K562 (cell line): Measurements from ENCODE around the gene SMG7. TPM values are rescaled to one million over a fixed set of nuclear protein-coding genes. Genes with fewer than 3 reads are reported as not detected.

Experiments
- ATAC-seq: fragments of 200-7000 bp; cut with Tn5 transposase; 3 replicates; pipeline ENCODE4 v1.9.1; 2020; ENCODE audit warnings: moderate library complexity
- BruUV-seq: library from RNA; stranded (reverse); fragments of 400-500 nt; replicated peaks from 2 replicates; lab custom pipeline; 2021; lab: Mats Ljungman, UMichigan
- CTCF ChIA-PET: fragments of 300-600 bp; formaldehyde crosslinking; extraction: SDS; loops from one replicate; lab custom pipeline; 2021; ENCODE audit warnings: low intra/inter-chr PET ratio; lab: Yijun Ruan, JAX
- POLR2A ChIA-PET: fragments of 300-600, 350-650 bp; sonication (Branson Sonifier 250); formaldehyde crosslinking; extraction: SDS; loops from one replicate; lab custom pipeline; 2021; ENCODE audit warnings: antibody characterized with exemption, inconsistent platforms; lab: Yijun Ruan, JAX
- DNase-seq, 4 experiments: peaks; one replicate each; pipeline versions ENCODE4 v3.0.0 to v3.0.0-alpha.2; 2011 to 2018; ENCODE audit warnings: low spot score in 3 of 4, mixed read lengths in 3 of 4; ENCODE audit errors: extremely low read depth in 1 of 4
- FAIRE-seq: peaks from 2 replicates; lab custom pipeline; 2011; peaks lifted over from hg19 to GRCh38; lab: Jason Lieb, UNC
- H2AFZ ChIP-seq: 2 replicates; pipeline ENCODE4 v1.6.0; 2011; ENCODE audit warnings: low read depth, low read length, control low read depth, inconsistent platforms
- H3K27ac ChIP-seq: fragments of 200-600 bp; 3 replicates; pipeline ENCODE4 v1.8.0; 2011; ENCODE audit warnings: low read depth, mild to moderate bottlenecking, control low read depth, inconsistent platforms, low read length, moderate library complexity, mixed read lengths; ENCODE audit errors: extremely low read depth
- H3K27me3 ChIP-seq, 2 experiments: fragments of 300-600 bp in 1 of 2; 2 replicates in 1 of 2; 3 replicates in 1 of 2; pipeline versions ENCODE4 v1.6.0 to v1.8.0; 2011; ENCODE audit warnings: inconsistent platforms in 2 of 2, low read length in 2 of 2, mild to moderate bottlenecking in 1 of 2, mixed read lengths in 1 of 2, moderate library complexity in 1 of 2; ENCODE audit not compliant: control insufficient read depth in 2 of 2, insufficient read depth in 2 of 2
- H3K36me3 ChIP-seq: fragments of 300-600 bp; 3 replicates; pipeline ENCODE4 v1.8.0; 2011; ENCODE audit warnings: mild to moderate bottlenecking, low read length, inconsistent platforms; ENCODE audit not compliant: control insufficient read depth, insufficient read depth
- H3K4me1 ChIP-seq, 2 experiments: fragments of 200-600 bp in 1 of 2; replicated peaks in 1 of 2; 2 replicates in 1 of 2; 3 replicates in 1 of 2; pipeline versions ENCODE4 v1.5.1 to v1.8.0; 2011; ENCODE audit warnings: inconsistent platforms in 2 of 2, low read length in 2 of 2, mild to moderate bottlenecking in 1 of 2, mixed read lengths in 1 of 2, moderate library complexity in 1 of 2; ENCODE audit not compliant: control insufficient read depth in 2 of 2, insufficient read depth in 2 of 2
- H3K4me2 ChIP-seq: 2 replicates; pipeline ENCODE4 v1.6.1; 2011; ENCODE audit warnings: low read length, control low read depth, inconsistent platforms, mixed read lengths; ENCODE audit not compliant: insufficient read depth
- H3K4me3 ChIP-seq: fragments of 200-600 bp; sonication (generic), shearing (Covaris generic); 2 replicates; pipeline ENCODE4 v1.5.1; 2016; ENCODE audit warnings: control low read depth, inconsistent platforms
- H3K79me2 ChIP-seq: fragments of 200-600 bp; 3 replicates; pipeline ENCODE4 v1.8.0; 2011; ENCODE audit warnings: low read length, inconsistent platforms; ENCODE audit not compliant: control insufficient read depth, insufficient read depth
- H3K9ac ChIP-seq, 2 experiments: 2 replicates each; pipeline versions ENCODE4 v1.6.0 to v1.6.1; 2011; ENCODE audit warnings: low read depth in 2 of 2, low read length in 2 of 2, control low read depth in 1 of 2, inconsistent platforms in 1 of 2, mild to moderate bottlenecking in 1 of 2, mixed read lengths in 1 of 2; ENCODE audit not compliant: insufficient read depth in 1 of 2
- H3K9me1 ChIP-seq: one replicate; pipeline ENCODE4 v1.6.0; 2011; ENCODE audit warnings: inconsistent platforms, mild to moderate bottlenecking, low read length, moderate library complexity; ENCODE audit not compliant: control insufficient read depth, insufficient read depth
- H3K9me3 ChIP-seq: replicated peaks from 2 replicates; pipeline ENCODE4 v1.5.1; 2011; ENCODE audit warnings: low read depth, low read length, inconsistent platforms; ENCODE audit not compliant: control insufficient read depth, insufficient read depth
- H4K20me1 ChIP-seq: replicated peaks from 2 replicates; pipeline ENCODE4 v1.6.1; 2011; ENCODE audit warnings: low read length, inconsistent platforms, mixed read lengths; ENCODE audit not compliant: control insufficient read depth, insufficient read depth
- CBFA2T2 ChIP-seq: fragments of 450-650 bp; conservative IDR thresholded peaks from 2 replicates; pipeline ENCODE4 v1.6.1; 2017; ENCODE audit warnings: mild to moderate bottlenecking
- DPF2 ChIP-seq: fragments of 450-650 bp; IDR thresholded peaks from 2 replicates; pipeline ENCODE4 v1.6.1; 2016
- FOXO4 ChIP-seq: fragments of 450-650 bp; formaldehyde crosslinking; IDR thresholded peaks from 2 replicates; pipeline ENCODE4 v1.4.0; 2020; ENCODE audit warnings: mild to moderate bottlenecking, moderate library complexity
- HEY1 ChIP-seq: fragments of 250-450 bp; sonication (Bioruptor Pico); IDR thresholded peaks from 2 replicates; pipeline ENCODE4 v1.5.0; 2020; ENCODE audit warnings: mild to moderate bottlenecking, moderate library complexity, borderline replicate concordance
- KAT7 ChIP-seq: sonication (generic); formaldehyde crosslinking; IDR thresholded peaks from 2 replicates; pipeline ENCODE4 v1.8.0; 2022; ENCODE audit warnings: missing genetic modification reagents, mild to moderate bottlenecking, borderline replicate concordance
- MAFG ChIP-seq: fragments of 450-650 bp; conservative IDR thresholded peaks from 2 replicates; pipeline ENCODE4 v1.6.1; 2016; ENCODE audit warnings: missing genetic modification characterization, missing compliant biosample characterization
- NFE2 ChIP-seq: IDR thresholded peaks from 2 replicates; pipeline ENCODE4 v1.6.1; 2014; ENCODE audit warnings: antibody characterized with exemption, low read depth
- TARDBP ChIP-seq: fragments of 450-650 bp; IDR thresholded peaks from 2 replicates; pipeline ENCODE4 v1.6.1; 2016
- ZBTB1 ChIP-seq: sonication (generic); formaldehyde crosslinking; IDR thresholded peaks from 2 replicates; pipeline ENCODE4 v1.8.1; 2023; ENCODE audit warnings: missing genetic modification reagents, low read depth, mild to moderate bottlenecking, borderline replicate concordance
- ZNF311 ChIP-seq: fragments of 250-450 bp; sonication (Bioruptor Pico); IDR thresholded peaks from 2 replicates; pipeline ENCODE4 v1.4.0; 2020; ENCODE audit warnings: mild to moderate bottlenecking, moderate library complexity
- ZNF551 ChIP-seq: fragments of 250-450 bp; sonication (Bioruptor Pico); IDR thresholded peaks from 2 replicates; pipeline ENCODE4 v1.5.0; 2021; ENCODE audit warnings: mild to moderate bottlenecking, moderate library complexity
- whole genome bisulfite sequencing: fragments of 100-300 bp; shearing (Covaris generic); methylation state at CpG from one replicate; pipeline ENCODE4 v1.1.6; 2016; ENCODE audit warnings: low coverage, mixed read lengths; ENCODE audit not compliant: insufficient coverage; ENCODE audit errors: missing lambda C conversion rate; 5-methylcytosine and 5-hydroxymethylcytosine counted together
- in situ Hi-C: fragments of 300-500 bp; cut with MboI; formaldehyde crosslinking; loops from 4 replicates; pipeline ENCODE4 v1.15.0; 2018; ENCODE audit warnings: inconsistent platforms, mixed read lengths
- intact Hi-C: fragments of 100-400 bp; cut with micrococcal nuclease; formaldehyde crosslinking; loops from 2 replicates; pipeline ENCODE4 v1.14.2; 2022
- polyA plus RNA-seq, 8 experiments: library from polyadenylated mRNA; depleted of rRNA in 4 of 8; stranded (reverse) in 5 of 8; unstranded in 3 of 8; fragments of >200 nt; fragmentation: Nextera tagmentation in 2 of 8; fragmentation: Illumina TruSeq in 1 of 8; extraction: Ambion mirVana in 2 of 8; extraction: Trizol in 1 of 8; gene quantifications; 2 replicates each; pipeline versions ENCODE4 v1.2.1 to v1.2.3, GENCODE V29; 2011 to 2014; ENCODE audit warnings: inconsistent platforms in 1 of 8, missing spikeins in 1 of 8
- total RNA-seq, 7 experiments: library from RNA; depleted of rRNA in 6 of 7; stranded (reverse); fragments of >200 nt in 6 of 7; fragmentation: Illumina TruSeq in 2 of 7; extraction: Trizol in 2 of 7; gene quantifications; 2 replicates each; pipeline versions ENCODE4 v1.2.1 to v1.2.3, GENCODE V29; 2011 to 2021; ENCODE audit warnings: low replicate concordance in 1 of 7

The SMG7 gene
- total and polyA plus RNA-seq, 9 of the 15 experiments (the other 6 are each of a cell fraction or from before 2014, with no cell fraction given): 12.4 to 74.6 (median 29.0) TPM

DNA sequence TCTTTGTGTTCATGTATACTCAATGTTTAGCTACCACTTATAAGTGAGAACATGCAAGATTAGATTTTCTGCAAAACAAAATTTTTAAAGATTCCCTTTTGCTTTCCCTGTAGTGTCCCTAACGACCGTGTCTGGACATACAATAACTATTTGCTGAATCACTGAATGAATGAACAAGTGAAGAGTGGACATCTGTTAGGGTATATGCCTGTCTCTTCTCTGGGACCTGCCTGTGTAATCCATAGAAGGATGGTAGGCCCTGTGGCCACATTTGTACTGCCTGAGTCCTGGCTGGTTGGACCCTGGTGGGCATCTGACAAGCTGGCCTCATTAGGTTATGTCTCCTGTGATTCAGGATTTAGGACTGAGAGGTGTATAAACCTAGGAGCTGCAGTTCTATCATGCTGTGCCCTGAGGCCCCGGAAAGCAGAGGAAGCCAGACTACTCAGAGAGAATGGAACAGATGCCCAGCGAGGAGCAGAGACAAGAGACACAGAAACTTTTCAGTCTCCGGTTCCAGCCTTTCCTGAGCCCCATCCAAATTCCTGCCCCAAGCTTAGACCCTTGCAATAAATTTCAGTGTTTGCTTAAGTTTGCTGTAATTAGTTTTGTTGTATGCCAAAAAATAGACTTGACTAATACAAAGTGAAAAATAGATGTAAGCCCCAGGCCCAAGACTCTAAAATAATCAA is 125.5 kb downstream of the SMG7 start:
- in situ Hi-C loops: no loop called here
- Histone ChIP-seq H3K4me1 (no peaks in the 10 kb centered on the region; a peak in 1 of 5 replicates), H4K20me1 (no peaks in the 10 kb centered on the region), H3K4me3 (no peak overlapping the region), H3K27ac (no peak overlapping the region)
- DNase-seq (no peak), ATAC-seq (no peak)
- CTCF ChIA-PET: no interaction called here
- TF ChIP-seq ZNF551: no peak
- TF ChIP-seq ZBTB1 (CRISPR knock-in tag): no peak
- 0 out of 2 replicates have a peak, but pooled peaks have one; percentile 13 for TF ChIP-seq NFE2
- TF ChIP-seq DPF2: no peak
- TF ChIP-seq MAFG (tag): 0 out of 2 replicates have a peak, but pooled peaks have one; percentile 9
- no peak for TF ChIP-seq FOXO4 (CRISPR knock-in tag)
- TF ChIP-seq HEY1 (CRISPR knock-in tag): no peak
- TF ChIP-seq CBFA2T2: no peak
- TF ChIP-seq KAT7: no peak
- no peak for TF ChIP-seq TARDBP
- no peak for TF ChIP-seq ZNF311 (CRISPR knock-in tag)
- TF ChIP-seq, all 486 proteins: peak for 2
- no peaks in the 10 kb centered on the region for H3K36me3 ChIP-seq
- WGBS: 6% methylated on average over 5 of the region's 5 CpGs
- H3K79me2 ChIP-seq: no peaks in the 10 kb centered on the region
- FAIRE-seq: no peak
- intact Hi-C loops: no loop called here
- H3K9ac ChIP-seq: no peak overlapping the region
- no peak overlapping the region for H2AFZ ChIP-seq
- no peak overlapping the region for H3K4me2 ChIP-seq
- BruUV-seq: no TSS peak
- peaks cover 27 to 44% of the 10 kb centered on the region in 2 experiments for H3K27me3 ChIP-seq
- no peaks in the 10 kb centered on the region for H3K9me3 ChIP-seq
- POLR2A ChIA-PET: interaction anchor here (1.0 kb wide), 1 partner anchor 12 kb away, joined by 3 read pairs; no protein-coding TSS in a partner anchor
- no peaks in the 10 kb centered on the region for H3K9me1 ChIP-seq
